ENCODE results near the gene BGN.

BGN gene

DNA sequence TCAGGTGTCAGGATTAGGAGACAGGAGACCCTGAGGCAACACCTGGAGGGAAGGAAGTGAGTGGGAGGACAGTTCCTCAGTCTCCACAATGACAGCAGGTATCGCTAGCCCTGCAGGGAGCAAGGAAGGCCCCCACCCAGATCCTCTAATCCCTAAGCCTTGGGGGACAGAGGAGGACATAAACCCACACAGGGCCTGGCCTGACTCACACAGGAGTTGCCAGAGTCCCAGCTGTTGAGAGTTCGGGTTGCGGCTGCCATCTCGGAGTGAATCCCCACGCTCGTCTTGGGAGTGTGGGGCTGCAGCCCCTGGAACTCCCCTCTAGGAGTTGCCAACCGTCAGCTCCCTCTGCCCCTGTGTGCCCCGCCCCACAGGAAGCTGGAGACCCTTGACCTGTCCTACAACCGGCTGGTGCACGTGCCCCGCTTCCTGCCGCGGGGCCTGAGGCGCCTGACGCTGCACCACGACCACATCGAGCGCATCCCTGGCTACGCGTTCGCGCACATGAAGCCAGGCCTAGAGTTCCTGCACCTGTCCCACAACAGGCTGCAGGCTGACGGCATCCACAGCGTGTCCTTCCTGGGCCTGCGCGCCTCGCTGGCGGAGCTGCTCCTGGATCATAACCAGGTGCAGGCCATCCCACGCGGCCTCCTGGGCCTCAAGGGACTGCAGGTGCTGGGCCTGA lies 9.2 kb upstream of the BGN start:
- DNase-seq = no peak

DNA sequence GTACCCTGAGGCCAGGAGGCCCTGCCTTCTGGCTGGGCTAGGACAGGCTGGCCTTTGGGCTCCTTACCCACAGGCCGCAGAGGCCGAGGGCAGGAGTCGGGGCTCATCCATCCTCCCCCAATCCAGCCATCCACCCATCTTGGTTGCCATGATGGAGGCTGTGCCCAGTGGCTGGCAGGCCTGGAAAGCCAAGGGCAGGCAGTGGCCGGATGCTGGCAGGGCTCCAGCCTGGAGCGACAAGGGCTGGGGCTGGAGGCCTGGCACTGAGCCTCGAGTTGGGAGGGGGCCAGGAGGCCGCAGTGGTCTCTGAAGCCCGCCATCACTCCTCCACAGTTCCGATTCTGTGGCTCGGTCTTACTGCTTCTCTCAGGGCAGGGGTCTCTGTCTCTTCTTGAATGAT lies 8.6 kb upstream of the BGN start:
- DNase-seq = no peak

DNA sequence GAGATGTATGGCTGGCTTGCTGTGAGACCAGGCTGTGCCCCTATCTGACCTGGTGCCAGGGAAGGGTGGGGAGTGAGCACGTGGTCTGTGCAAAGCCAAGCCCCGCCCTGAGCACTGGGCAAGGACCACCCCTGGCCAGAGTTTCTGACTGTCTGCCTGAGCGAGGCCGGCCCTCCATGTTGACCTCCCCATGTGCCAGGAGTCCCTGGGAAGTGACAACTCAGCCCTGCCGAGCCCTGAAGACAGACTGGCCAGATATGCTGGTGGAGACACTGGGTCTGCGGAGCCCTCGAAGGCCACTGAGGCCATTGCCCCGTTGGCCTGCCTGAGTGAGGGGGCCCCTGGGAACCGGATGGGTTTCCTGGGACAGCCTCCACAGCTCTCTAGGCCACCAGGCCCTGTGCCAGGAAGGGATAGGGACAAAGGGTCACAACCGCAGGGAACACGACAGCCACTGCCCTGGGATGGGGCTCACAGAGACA lies 7.1 kb upstream of the BGN start:
- no peak for DNase-seq

DNA sequence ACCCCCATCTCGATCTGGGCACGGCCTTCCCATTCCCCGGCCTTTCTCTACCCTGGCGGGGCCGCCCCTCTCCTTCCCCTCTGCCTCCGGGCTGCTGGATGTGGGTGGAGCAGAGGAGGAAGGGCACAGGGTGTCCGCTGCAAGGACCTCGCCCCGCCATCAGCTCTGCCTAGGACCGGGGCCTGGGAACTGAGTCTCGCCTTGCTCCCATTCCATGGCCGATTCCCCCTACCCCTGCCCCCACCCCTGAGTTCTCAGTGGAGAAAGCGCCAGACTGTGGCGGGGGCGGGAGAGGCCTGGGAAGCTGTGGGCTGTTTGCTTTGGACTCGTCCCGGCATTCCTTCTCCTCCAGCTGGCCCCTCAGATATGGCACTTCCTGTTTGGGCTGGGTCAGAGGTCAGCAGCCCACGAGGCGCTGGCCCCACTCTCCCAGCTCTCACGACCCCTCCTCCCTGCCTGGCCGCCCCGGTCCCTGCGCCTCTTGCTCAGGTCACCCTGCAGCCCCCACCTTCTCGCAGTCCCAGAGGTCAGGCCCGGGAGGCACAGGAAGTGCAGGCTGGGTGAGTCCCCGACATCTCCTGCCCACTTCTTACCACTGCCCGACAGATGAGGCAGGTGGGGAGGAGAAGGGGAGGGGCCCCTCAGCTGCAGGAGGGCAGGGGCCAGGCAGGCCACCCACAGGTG lies 6.4 kb upstream of the BGN start:
- no peak for DNase-seq

DNA sequence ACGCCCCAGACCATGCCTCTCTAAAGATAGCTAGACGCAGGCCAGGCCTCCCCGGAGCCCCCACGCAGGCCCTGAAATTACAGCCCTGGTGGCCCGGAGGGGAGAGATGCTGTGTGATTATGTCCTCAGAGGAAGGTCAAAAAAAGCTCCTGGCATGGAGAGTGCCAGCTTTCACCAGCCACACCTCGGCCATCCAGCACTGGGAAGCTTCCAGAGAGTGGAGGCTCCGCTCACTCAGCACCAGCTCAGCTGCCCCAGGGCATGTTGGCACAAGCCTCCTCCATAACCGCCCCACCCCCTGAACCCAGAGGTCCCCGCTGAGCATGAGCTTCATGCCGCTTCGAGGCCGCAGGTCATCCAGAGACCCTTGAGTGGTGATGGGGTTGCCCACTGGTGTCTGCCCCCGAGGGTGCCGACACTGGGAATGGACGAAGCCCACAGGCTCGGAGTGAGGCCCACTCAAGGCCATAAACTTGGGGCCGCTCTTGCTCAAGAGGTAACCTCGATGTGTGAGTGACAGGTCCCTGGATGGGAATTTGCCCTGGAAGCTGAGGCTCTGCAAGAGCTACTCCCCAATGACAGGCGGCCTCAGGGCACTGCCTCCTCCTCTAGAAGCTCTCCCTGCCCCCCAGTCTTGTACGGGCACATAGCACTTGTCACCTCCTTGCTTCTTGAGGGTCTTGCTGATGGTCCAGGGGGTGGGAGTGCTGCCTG lies 4.4 kb upstream of the BGN start:
- no peak for DNase-seq

DNA sequence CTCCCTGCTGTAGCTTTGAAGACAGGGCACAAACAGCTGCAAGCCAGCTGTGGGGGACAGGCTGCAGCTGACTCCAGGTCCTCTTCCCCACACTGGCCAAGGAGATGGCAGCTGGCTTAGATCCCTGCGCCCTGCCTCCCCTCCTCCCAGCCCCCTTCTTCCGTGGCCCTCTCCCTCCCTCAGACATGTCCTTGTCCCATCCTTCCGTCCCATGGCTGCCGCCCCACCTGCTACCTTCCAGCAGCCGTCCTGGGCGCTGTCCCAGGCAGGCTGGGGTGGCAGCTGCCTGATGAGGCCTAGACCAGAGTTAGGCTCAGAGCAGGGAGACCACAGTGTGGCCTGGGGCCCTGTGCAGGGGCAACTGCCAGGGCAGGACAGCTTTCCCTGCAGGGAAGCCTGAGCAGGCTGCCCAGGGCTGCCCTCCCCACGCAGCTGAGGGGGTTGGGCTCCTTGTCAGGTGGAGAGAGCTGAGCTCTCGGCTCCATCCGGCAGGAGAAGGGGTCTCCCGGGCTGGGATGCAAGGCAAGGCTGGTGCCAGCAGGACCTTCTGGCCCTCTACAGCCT lies 3.3 kb upstream of the BGN start:
- DNase-seq = no peak

DNA sequence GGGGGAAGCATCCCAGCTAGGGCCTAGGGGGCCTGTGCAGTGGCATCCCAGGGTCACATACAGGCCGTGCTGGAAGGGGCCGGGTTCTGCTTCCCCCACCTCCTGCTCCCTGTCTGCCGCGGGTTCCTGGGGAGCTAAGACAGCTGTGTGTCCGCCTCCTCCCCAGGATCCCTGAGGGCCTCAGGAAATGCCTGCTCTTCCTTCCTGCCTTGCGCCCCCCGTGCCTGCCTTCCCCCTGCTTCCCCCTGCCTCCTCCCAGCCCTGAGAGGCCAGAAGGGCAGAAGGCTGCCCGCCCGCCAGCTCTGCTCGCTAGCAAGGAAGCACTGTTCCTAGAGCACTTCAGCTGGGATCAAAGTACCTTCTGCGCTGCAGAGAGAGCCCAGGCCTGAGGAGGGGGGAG lies 2.9 kb upstream of the BGN start:
- no peak for DNase-seq

DNA sequence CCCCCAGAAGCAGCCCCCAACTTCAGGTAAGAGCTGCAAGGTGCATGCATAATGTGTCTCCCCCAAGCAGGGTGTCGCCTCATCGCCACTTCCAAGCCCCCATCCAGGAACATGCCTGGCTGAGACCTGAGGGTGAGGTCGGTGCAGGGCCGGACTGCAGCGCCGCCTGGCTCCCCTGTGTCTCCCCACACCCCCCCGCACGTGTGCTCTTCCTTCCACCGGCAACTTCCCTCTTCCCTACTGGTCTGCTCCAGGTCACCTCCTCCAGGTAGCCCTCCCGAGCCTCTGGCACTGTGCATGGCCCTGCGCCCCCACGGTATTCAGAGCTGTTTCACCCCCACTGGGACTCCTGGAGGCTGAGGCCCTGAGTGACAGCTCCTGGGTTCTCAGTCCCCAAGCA lies 2.2 kb upstream of the BGN start:
- no peak for DNase-seq

DNA sequence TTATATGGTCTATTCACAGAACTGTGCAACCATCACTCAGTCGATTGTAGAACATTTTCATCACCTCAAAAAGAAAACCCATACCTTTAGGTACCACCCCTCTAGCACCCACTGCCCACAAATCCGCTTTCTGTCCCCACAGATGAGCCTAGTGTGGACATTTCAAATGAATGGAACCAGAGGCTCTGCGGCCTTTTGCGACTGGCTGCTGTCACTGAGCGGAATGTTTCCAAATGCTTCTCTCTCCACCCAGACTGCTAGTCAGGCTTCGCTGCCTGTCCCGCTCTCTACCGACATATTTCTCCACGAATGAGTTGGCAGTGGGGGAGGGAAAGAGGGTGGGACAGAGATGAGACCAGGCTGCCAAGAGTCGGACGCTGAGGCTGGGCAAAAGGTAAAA lies 1.7 kb upstream of the BGN start:
- DNase-seq = no peak

DNA sequence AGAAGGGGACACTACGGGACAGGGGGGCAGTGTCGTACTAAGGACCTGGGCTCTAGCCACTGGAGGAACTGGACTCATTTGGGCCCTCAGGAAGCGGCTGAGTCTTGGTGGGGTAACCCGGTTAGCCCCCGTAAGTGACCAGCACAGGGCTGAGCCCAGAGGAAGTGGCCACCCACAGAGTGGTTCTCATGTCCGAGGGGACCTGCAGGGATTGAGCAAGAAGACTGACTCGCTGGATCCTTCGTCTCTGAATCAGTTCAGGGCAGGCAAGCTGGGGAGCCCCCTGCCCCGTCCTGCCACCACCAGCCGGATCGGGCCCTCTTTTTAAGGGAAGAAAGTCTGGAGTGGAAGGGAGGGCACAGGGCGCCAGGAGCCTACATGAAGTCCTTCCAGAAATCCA lies 719 bp upstream of the BGN start:
- DNase-seq = no peak

DNA sequence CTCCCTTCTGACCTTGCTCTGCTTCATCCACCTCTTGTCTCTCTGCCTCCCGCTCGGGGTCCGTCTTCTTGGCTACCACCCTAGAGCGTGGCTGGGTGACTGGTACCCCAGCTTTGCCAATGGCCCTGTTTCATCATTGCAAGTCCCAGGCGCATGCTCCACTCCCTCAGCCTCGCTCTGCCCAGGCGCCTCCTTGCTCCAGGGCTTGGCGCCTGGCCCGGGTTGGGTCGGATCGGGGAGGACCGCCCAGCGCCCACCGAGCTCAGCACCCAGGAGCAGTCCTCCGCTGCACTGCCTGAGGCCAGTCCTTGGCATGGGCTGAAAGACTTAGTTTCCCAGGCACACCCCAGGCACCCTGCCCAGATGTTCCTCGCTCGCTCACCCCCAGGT lies 577 bp downstream of the BGN start:
- DNase-seq = no peak

DNA sequence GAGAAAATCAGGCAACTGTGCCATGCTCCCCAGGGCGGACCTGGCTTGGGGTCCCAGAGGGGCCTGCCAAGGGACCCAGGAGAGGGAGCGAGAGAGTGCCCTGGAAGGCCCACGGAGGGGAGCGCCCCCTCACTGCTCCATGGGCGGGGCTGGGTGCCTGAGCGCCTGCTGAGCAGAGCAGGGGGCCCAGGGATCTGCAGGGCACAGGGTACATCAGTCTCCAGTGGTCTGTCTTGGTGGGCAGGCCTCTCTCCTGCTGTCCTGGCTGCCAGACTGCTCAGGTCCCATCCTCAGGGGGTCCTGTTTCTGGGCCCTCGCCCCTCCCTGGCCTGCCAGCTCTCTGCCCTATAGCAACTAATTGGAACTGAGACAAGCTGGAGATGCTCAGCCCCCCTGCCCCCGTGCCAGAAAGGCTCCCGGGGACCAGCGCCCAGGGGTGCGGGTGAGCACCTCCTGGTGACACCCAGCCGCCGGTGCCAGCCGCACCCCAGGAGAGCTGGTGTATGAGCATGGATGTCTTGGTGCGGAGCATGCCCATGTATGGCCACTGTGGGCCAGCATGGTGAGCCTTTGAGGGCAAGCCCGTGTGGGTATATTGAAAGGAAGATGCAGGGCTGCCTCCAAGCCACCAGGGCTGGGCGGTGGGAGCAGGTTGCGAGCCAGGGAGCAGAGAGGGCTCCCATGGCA lies 1.3 kb downstream of the BGN start:
- DNase-seq = no peak

DNA sequence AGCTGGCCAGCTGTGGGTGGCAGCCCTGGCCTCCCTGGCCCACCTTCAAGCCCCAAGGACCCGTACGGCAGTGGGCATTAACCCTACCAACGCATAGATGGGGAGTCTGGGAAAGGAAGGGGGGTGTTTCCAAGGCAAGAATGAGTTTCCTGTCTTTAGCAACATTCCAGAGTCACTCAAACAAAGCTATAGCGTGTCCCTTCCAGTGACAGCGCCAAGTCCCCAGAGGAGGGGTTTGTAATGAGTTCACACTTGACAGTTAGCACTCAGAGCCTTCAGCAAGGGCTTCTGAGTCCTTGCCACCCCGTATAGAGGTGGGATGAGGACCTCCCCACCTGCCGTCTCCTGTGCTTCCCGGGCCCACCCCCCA lies 1.8 kb downstream of the BGN start:
- DNase-seq = no peak

DNA sequence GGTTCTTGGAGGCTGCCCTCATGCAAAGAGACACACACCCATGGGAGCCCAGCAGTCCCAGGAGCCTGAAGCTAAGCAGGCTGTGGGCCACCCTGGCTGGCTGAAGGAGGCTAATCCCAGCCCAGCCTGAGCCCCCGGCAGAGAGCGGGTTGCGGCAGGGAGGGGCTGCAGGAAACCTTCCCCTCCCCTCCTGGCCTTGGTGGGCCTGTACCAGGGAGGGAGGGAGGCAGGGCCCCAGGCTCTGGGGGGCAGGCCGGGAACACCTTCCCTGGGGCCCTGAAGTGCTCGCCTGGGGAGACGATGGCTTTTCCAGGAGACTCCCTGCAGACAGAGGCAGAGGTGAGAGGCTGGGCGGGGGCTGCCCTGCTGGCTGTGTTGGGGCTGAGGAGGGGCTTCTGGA lies 3.7 kb downstream of the BGN start:
- DNase-seq = no peak

DNA sequence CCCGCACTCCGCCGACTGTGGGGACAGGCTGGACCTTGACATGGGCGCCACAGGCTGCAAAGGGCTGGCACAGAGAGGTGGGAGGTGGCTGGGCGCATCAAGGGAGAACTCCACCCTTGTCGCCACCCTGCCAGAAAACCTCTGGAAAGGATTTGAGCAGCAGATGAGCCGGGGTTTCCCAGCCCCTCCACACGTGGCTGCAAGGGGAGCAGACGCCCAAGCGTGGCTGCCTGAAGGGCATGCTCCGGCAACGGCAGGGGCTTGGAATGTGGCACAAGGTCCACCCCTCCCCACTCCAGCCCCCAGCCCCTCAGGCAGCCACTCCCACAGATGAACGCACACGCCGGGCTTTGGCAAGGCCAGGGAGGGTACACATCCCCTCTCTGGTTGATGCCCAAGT lies 4.6 kb downstream of the BGN start:
- no peak for DNase-seq

DNA sequence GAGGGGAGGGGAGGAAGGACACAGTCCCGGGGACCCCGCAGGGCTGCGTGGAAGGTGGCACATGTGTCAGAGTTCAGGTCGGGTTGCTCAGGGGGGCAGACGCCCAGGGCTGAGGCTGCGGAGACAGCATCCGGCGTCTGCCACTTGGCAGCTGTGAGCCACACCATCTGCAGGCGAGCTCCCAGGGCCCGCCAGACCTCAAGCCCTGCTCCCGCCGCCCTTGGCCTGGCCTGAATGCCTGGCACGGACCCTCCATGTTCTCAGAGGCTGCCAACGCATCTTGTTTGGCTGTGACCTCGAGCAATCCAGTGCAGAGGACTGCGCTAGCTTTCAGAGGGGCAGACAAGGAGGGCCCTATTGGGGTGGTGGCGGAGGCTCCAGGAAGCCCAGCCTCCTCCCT lies 5.1 kb downstream of the BGN start:
- DNase-seq = no peak

DNA sequence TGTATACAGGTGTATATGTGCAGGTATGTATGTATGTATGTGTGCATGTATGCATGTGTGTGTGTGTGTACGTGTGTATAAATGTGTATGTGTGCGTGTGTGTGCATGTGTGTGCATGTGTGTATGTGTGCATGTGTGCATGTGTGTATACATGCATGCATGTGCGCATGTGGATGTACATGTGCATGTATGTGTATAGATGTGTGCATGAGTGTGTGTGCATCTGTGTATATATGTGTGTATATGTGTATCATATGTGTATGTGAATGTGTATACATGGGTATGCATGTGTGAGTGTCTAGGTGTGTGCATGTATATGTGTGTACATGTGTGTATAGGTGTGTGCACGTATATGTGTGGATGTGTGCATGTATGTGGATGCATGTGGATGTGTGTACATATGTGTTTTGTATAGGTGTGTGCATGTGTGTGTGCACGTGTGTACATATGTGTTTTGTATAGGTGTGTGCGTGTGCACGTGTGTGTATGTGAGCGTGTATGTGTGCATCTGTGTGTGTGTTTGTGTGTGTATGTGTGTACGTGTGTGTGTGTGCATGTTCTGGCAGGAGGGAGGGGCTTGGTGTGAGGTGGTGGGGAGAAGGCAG lies 6.0 kb downstream of the BGN start:
- DNase-seq = no peak

DNA sequence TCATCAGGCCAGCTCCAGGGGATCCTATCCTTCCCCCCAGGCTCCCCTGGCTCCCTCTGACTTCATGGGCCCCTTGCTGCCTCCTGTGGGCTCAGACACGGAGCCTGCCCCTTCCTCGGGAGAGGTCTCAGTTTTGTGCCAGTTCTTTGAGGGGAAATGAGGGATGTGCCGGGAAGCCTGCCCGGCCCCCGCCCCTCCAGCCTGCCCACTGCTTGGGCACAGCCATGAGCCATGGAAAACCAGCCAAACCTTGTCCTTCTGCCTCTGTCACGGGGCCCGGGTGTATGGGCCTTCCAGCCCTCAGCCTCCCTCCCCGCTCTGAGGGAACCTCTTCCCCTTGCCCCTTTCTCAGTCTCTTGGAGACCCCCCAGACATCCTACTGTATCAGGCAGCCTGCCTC lies 6.8 kb downstream of the BGN start:
- DNase-seq = no peak

DNA sequence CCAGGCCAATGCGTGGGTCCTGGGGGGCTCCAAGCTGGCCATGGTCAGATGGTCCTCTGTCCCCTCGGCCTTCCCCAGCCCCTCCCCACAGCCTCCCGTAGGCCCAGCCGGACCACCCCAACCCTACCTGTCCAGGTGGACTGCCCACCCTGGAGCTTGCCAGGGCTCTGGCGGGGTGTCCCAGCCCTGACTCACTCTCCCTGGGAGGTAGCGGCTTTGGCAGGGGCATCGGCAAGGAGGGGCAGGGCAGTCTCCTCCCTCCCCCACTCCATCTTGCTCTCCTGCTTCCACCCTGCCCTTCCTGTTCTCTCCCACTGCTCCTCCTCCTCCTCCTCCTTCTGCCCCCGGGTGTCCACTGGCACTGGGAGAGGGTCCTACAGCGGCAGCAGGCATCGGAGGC lies 7.4 kb downstream of the BGN start:
- no peak for DNase-seq

DNA sequence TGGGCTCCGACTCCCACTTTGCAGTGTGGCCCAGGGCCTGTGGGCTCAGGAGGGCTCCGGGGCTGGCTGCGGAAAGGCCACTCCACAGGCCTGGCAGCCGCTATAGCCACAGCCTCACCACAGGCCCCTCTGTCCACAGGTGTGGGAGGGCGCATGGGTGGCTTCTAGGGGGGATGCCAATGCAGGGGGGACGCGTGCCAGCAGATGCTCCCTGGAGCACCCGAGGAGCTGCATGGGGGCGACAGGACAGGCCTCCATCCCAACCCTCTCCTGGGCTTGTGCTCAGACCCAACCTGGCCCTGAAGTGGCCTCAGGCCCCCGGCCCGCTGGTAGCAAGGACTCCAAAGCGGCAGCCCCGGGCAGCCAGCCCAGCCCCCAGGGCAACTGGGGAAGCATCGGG lies 8.0 kb downstream of the BGN start:
- no peak for DNase-seq

DNA sequence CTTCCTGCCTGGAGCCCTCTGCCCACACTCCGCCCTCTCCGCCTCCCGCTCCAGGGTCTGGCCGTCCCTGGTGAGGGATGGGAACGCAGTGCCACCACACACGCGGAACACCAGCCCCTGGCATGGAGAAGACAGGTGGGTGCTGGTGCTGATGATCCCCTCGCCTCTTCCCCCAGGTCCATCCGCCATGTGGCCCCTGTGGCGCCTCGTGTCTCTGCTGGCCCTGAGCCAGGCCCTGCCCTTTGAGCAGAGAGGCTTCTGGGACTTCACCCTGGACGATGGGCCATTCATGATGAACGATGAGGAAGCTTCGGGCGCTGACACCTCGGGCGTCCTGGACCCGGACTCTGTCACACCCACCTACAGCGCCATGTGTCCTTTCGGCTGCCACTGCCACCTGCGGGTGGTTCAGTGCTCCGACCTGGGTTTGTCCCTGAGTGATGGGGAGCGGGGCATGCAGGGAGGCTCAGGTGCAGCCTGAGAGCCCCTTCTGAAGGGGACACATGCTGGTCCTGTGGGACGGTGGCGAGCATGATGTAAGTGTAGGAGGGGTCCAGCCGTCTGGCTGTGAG lies 9.8 kb downstream of the BGN start:
- DNase-seq = peak; percentile 21

DNA sequence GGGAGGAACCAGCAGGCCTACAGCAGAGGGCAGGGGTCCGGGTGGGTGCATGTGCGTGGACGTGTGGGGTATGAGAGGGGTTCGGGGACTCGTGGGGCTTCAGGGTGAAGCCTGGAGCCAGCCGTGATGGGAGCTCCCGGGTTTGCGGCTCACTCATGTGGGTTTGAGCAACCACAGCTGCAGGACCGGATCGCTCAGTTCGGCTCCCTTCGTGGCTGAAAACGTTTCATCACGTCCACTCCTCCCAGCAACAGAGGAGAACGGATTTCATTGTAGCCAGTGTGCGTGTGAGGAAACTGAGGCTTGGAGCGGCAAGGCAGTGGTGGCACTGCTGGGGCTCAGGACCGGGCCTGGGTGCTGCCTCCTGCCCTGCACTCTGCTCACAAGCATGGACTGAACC lies 10.6 kb downstream of the BGN start:
- DNase-seq = no peak
